GM12874 (cell line): ENCODE measurements around the gene GEMIN7.

Experiments
- TF ChIP-seq, protein P1 (sequence below): IDR thresholded peaks from 2 replicates; pipeline ENCODE4 v1.5.1; 2011; ENCODE audit warnings: low read depth, mild to moderate bottlenecking, control low read depth, low read length, moderate library complexity; ENCODE audit not compliant: insufficient read depth

Gene GEMIN7

DNA sequence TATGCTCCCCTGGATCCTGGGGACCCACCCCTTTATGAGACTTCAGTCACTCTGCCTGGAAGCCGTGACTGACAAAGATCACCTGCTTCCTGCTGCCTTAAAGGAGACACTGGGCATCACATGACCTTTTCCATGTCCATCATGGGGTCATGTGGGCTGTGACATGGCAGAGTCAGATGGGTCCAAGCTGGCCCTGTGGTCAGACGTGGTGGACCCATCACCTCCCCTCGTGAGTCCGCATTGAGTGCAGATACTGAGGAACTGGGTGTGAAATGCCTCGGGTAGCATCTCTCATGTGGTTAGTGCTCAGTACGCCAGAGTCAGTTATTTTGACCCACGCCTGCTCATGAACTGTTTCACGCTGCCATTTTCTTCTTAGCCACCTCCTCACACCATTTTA, 54.6 kb downstream of the GEMIN7 start:
- TF ChIP-seq, protein P1, sequence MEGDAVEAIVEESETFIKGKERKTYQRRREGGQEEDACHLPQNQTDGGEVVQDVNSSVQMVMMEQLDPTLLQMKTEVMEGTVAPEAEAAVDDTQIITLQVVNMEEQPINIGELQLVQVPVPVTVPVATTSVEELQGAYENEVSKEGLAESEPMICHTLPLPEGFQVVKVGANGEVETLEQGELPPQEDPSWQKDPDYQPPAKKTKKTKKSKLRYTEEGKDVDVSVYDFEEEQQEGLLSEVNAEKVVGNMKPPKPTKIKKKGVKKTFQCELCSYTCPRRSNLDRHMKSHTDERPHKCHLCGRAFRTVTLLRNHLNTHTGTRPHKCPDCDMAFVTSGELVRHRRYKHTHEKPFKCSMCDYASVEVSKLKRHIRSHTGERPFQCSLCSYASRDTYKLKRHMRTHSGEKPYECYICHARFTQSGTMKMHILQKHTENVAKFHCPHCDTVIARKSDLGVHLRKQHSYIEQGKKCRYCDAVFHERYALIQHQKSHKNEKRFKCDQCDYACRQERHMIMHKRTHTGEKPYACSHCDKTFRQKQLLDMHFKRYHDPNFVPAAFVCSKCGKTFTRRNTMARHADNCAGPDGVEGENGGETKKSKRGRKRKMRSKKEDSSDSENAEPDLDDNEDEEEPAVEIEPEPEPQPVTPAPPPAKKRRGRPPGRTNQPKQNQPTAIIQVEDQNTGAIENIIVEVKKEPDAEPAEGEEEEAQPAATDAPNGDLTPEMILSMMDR, result no peak

DNA sequence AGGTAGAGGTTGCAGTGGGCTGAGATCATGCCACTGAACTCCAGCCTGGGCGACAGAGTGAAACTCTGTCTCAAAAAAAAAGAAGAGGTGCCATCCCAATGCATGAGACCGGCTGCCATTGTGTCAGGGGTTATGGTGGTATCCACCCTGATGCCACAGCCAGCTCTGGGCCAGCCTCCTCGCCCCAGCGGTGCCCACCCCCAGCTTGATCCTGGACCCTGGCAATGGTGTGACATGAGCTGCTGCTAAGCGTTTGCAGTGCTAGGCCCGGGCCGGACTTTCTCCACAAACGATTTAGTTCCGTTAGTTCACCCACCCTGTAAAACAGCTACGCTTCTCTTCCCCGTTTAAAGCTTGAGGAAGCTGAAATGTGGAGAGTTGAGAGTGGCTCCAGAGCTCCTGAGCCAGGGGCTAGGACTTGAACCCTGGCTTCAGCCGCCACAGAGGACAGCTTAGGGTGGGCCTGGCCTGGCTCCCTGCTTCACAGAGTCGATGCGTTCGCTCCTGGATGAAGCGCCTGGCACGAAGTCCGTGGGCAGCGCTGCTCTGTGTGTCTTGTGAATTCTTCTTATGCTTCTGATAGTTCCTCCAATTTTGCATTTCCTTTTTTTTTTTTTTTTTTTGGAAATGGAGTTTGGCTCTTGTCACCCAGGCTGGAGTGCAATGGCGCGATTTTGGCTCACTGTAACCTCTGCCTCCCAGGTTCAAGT, 56.3 kb downstream of the GEMIN7 start:
- TF ChIP-seq, protein P1, result no peak

DNA sequence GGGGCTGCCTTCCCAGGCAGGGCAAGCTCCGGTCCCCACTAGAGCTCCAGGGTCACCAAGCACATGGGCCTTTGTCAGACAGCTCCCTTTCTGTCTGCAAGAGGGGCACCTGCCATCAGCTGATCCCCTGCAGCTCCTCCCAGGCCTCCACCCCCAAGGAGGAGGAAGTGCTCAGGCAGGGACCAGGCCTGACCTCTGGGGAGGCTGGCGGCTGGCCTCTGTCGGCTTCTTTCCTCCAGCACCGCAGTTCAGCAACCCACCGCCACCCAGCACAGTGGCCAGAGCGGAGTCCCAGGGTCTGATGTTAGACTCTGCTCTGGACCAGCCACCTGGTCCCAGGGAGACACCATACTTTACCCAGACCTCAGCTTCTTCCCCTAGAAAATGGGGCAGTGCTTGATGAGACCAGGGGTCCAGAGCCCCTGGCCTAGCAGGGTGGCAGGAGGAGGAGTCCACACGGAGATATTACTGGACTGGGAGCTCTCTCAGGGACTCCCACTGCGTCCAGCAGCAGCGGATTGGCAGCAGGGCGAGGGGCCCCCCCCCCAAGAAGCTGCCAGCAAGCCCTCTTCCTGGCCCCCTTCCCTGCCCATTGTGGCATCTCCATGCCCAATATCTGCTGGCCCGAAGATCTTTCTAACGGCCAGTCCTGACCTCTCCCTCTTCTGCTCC, 57.6 kb downstream of the GEMIN7 start:
- TF ChIP-seq, protein P1, result no peak

DNA sequence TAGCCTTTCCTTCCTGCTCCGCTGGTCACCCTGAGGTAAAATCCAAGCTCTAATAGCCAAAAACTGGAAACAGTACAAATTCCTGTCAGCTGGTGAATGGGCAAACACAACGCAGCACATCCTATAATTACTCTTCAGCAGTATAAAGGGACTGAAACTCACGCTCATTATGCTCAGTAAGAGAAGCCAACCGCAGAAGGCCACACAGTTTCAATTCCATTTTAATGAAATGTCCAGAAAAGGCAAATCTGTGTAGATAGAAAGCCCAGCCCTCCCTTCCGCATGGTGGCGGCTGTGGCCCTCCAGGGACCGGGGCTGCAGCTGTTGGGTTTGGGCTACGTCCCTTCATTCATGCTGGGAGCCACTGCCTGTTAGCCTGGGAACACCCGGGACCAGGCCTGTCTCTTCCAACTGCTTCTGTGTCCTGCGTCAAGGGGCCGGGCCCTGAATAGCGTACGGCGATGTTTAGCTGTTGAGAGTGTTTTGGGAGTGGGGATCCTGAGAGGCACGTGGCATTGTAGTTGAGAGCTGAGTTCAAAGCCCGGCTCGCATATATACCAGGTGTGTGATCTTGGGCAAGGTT, 58.2 kb downstream of the GEMIN7 start:
- TF ChIP-seq, protein P1, result no peak

DNA sequence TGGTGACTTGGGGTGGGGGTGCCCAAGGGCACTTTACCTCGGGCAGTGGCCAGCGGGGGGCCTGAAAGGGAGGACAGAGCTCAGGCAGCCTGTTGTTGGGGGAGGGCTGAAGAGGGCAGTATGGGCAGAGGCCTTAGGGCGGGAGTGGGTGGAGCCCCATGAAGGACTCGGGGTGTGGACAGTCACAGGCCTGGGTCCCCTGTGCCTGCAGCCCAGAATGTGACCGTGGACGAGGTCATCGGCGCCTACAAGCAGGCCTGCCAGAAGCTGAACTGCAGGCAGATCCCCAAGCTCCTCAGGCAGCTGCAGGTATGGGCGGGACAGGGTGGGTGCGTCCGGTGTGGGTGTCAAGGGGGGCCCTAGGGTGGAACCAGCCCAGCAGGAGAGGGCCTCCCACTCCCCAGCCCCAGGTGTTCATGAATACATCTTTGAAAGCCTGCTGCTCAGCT, 59.3 kb downstream of the GEMIN7 start:
- TF ChIP-seq, protein P1, result no peak

DNA sequence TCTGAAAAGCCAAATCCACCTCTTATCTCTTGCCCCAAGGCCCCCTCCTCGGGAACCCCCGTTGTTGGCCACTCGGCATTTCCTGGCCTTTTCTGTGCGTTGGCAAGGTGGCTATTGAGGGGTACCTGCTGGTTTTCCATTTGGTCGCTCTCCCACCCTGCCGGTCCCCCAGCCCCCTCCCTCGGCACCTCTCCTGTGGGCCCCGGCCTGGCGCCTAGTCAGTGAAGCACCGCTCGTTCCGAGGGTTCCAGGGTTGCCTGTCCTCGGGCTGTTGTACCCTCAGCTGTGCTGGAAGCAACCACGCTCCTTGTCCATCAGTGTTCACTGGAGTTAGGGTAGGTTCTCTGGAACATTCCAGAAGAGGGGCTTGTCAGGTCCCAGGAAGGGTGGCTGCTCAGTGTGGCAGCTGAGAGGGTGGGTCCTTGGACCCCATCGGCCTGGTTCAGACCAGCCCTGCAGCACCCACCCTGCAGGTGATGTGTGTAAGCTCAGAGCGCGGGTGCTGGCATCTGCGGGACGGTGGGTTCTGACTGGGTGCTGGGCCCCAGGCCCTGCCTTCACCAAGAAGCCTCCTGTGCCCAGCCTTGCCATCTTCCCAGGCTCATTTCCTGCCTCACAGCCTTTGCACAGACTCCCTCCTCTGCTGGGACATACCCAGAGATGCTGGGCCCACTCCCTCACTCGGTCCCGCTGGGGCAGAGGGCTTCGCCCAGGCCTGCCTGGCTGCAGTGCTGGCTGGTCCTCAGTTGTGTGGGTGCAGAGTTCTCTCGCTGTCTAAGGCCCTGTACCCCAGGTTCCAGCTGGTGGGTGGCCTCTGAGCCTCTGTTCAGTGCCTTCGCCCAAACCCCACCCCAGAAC, 60.5 kb downstream of the GEMIN7 start:
- TF ChIP-seq, protein P1, result no peak

DNA sequence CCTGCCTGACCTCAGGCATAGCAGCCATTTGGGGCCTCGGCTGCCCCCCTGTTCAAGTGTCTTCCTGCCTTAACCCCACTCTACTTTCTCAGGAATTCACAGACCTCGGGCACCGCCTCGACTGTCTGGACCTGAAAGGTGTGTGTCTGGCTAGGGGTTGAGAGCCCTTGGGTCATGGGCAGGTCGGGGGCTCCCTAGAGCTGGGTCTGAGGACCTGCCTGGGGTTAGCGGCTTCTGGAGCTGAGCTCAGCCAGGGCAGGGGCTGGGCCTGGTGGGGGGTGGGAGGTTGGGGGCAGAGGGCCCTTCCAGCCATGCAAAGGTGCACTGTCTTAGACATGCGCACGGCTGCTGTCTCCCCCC, 61.1 kb downstream of the GEMIN7 start:
- TF ChIP-seq, protein P1, result no peak
